ENCODE data around the gene KIF1A.

KIF1A gene

DNA sequence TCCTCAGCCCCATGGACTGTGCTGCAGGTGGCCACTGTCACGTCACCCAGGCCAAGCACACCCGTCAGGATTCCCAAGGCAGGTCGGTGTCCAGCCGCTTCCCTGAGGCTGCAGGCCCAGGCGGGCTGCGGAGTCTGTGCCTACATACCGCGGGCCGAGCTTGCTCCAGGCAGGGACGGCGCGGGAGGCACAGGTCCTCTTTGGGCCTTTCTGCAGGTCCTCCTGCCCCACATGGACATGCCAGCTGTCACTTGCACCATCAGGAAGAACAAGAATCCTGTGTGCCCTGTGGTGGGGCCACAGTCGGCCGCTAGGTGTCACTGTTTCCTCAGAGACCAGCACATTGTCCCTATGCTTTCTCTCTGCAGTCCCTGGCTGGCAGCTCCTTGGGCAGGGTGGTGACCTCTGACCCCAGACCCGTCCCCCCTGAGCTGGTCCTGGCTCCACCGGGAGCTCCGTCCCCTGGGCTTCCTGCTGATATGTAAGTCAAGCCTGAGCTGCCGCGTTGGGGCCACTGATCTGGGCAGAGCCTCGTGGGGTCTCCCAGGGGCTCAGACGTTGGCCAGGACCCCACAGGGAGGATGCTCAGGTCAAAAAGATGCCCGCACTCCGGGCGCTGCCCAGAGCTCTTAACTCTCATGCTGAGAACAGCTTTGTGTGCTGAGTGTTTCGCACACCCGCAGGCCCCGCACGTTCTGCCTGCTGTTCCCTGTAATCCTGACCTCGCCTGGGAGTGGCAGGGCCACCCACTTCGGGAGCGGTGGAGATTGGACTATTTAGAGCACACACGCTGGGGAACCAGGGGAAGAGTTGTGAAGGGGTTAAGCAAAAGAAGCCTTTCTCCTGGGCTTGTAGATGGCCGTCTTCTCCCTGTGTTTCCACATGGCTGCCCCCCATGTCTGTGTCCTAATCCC, 31.3 kb upstream of the KIF1A start:
- Histone ChIP-seq H2AFZ (ENCODE audit: low read length) (no peak overlapping the region), H3K36me3 (ENCODE audit: insufficient read depth, low read length) (no peaks in the 10 kb centered on the region), H3K9me2 (replicated peaks; ENCODE audit: low read depth, low read length) (no peaks in the 10 kb centered on the region), H3F3A (ENCODE audit: low read depth) (no peaks in the 10 kb centered on the region), H3K4me1 (ENCODE audit: insufficient read depth, low read length, poor library complexity, severe bottlenecking) (no peaks in the 10 kb centered on the region), H3K27me3 (ENCODE audit: insufficient read depth, low read length, poor library complexity, severe bottlenecking) (no peaks in the 10 kb centered on the region), H3K4me2 (ENCODE audit: low read depth, low read length, poor library complexity, severe bottlenecking) (no peak overlapping the region), H4K20me1 (ENCODE audit: insufficient read depth, low read length, poor library complexity, severe bottlenecking) (no peaks in the 10 kb centered on the region), H3K9me3 (ENCODE audit: insufficient read depth, low read depth, low read length) (peaks cover 5% of the 10 kb centered on the region; the same call in 1 of the 2 replicates), H3K4me3 (ENCODE audit: low read length, poor library complexity, severe bottlenecking) (no peak overlapping the region), H3K9ac (ENCODE audit: low read depth, low read length, poor library complexity, severe bottlenecking) (no peak overlapping the region), H3K79me2 (ENCODE audit: insufficient read depth, low read length) (no peaks in the 10 kb centered on the region)
- TF ChIP-seq, protein P1, sequence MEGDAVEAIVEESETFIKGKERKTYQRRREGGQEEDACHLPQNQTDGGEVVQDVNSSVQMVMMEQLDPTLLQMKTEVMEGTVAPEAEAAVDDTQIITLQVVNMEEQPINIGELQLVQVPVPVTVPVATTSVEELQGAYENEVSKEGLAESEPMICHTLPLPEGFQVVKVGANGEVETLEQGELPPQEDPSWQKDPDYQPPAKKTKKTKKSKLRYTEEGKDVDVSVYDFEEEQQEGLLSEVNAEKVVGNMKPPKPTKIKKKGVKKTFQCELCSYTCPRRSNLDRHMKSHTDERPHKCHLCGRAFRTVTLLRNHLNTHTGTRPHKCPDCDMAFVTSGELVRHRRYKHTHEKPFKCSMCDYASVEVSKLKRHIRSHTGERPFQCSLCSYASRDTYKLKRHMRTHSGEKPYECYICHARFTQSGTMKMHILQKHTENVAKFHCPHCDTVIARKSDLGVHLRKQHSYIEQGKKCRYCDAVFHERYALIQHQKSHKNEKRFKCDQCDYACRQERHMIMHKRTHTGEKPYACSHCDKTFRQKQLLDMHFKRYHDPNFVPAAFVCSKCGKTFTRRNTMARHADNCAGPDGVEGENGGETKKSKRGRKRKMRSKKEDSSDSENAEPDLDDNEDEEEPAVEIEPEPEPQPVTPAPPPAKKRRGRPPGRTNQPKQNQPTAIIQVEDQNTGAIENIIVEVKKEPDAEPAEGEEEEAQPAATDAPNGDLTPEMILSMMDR (conservative IDR thresholded peaks at IDR 0.05; ENCODE audit: low read length): peak; percentile 88
- TF ChIP-seq EZH2phosphoT487 (IDR thresholded peaks at IDR 0.05; ENCODE audit: borderline replicate concordance): no peak

DNA sequence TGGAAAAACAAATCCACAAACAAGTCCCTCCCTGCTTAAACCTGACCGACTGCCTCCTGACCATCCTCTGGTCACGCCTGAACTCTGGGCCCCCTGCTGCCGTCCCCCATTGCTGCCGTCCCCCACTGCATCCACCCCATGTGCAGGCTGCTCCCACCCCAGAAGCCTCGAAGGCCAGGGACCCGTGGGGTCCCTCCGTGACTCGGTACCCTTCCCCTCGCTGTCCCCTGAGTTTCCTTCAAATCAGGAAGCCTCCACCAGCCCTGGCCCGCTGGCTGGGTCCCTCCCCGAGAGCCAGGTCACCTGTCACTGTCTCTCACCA, 30.7 kb upstream of the KIF1A start:
- no peaks in the 10 kb centered on the region for H4K20me1 ChIP-seq (ENCODE audit: insufficient read depth, low read length, poor library complexity, severe bottlenecking)
- H2AFZ ChIP-seq (ENCODE audit: low read length): no peak overlapping the region
- H3K4me3 ChIP-seq (ENCODE audit: low read length, poor library complexity, severe bottlenecking): no peak overlapping the region
- peaks cover 3% of the 10 kb centered on the region; the same call in 1 of the 2 replicates for H3K9me3 ChIP-seq (ENCODE audit: insufficient read depth, low read depth, low read length)
- no peak overlapping the region for H3K4me2 ChIP-seq (ENCODE audit: low read depth, low read length, poor library complexity, severe bottlenecking)
- no peaks in the 10 kb centered on the region for H3K4me1 ChIP-seq (ENCODE audit: insufficient read depth, low read length, poor library complexity, severe bottlenecking)
- TF ChIP-seq, protein P1 (conservative IDR thresholded peaks at IDR 0.05; ENCODE audit: low read length): no peak
- no peak for TF ChIP-seq EZH2phosphoT487 (IDR thresholded peaks at IDR 0.05; ENCODE audit: borderline replicate concordance)
- H3K79me2 ChIP-seq (ENCODE audit: insufficient read depth, low read length): no peaks in the 10 kb centered on the region
- no peaks in the 10 kb centered on the region for H3K27me3 ChIP-seq (ENCODE audit: insufficient read depth, low read length, poor library complexity, severe bottlenecking)
- no peaks in the 10 kb centered on the region for H3K9me2 ChIP-seq (replicated peaks; ENCODE audit: low read depth, low read length)
- H3K9ac ChIP-seq (ENCODE audit: low read depth, low read length, poor library complexity, severe bottlenecking): no peak overlapping the region
- no peaks in the 10 kb centered on the region for H3K36me3 ChIP-seq (ENCODE audit: insufficient read depth, low read length)
- no peaks in the 10 kb centered on the region for H3F3A ChIP-seq (ENCODE audit: low read depth)

DNA sequence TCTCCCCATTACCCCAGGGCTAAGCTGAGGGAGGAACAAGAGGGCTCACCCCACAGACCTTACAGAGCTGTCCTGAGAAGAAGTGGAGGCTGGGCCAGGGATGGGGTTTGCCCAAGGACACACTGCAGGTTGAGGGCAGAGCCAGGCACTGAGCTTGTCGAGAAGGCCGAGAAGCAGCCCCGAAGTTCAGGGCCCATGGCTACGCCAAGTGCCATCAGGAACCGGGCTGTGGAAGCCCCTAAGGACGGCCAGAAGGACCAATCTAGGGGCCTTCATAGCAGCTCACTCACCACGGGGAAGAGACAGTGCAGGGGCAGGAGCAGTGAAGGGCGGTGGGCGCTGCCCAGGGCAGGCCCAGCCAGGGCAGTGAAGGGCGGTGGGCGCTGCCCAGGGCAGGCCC, 30.0 kb upstream of the KIF1A start:
- TF ChIP-seq, protein P1 (conservative IDR thresholded peaks at IDR 0.05; ENCODE audit: low read length): no peak
- no peak for TF ChIP-seq EZH2phosphoT487 (IDR thresholded peaks at IDR 0.05; ENCODE audit: borderline replicate concordance)
- no peak overlapping the region for H3K4me3 ChIP-seq (ENCODE audit: low read length, poor library complexity, severe bottlenecking)
- no peaks in the 10 kb centered on the region for H3K36me3 ChIP-seq (ENCODE audit: insufficient read depth, low read length)
- H3K79me2 ChIP-seq (ENCODE audit: insufficient read depth, low read length): no peaks in the 10 kb centered on the region
- H3K9me3 ChIP-seq (ENCODE audit: insufficient read depth, low read depth, low read length): peaks cover 3% of the 10 kb centered on the region; the same call in 1 of the 2 replicates
- no peaks in the 10 kb centered on the region for H3K4me1 ChIP-seq (ENCODE audit: insufficient read depth, low read length, poor library complexity, severe bottlenecking)
- H3K27me3 ChIP-seq (ENCODE audit: insufficient read depth, low read length, poor library complexity, severe bottlenecking): no peaks in the 10 kb centered on the region
- no peak overlapping the region for H2AFZ ChIP-seq (ENCODE audit: low read length)
- no peaks in the 10 kb centered on the region for H3K9me2 ChIP-seq (replicated peaks; ENCODE audit: low read depth, low read length)
- H3K4me2 ChIP-seq (ENCODE audit: low read depth, low read length, poor library complexity, severe bottlenecking): no peak overlapping the region
- no peaks in the 10 kb centered on the region for H4K20me1 ChIP-seq (ENCODE audit: insufficient read depth, low read length, poor library complexity, severe bottlenecking)
- no peaks in the 10 kb centered on the region for H3F3A ChIP-seq (ENCODE audit: low read depth)
- H3K9ac ChIP-seq (ENCODE audit: low read depth, low read length, poor library complexity, severe bottlenecking): no peak overlapping the region
